ENCODE results near the gene TMEM229B.

The TMEM229B gene

DNA sequence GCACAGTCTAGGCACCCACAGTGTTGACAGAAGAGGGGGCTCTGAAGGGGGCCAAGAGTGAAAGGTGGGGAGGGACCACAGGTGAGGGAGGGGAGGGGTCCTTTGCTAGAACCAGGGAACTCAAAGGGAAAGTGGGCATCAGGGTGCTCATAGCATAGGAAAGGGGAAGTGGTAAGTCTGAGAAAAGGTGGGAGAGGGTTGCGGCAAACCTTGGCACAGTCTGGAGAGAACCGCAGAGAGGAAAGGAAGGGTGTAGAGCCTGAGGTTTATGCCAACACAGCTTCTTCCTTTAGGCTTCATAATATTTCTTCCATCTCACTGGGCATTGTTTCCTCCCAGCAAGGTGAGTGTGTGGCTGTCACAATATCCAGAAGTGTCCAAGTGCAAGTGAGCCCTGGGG lies 65.1 kb downstream of the TMEM229B start:
- DNase-seq (ENCODE audit: low spot score): no peak

- no peak for DNase-seq (ENCODE audit: low spot score)
These were observed 66.9 kb downstream of the TMEM229B start for GRCh38 chr14:67421356-67422224.

Data from LoVo (cell line).